BJ (cell line): ENCODE results near the gene NR5A2. TPM values are rescaled to one million over a fixed set of nuclear protein-coding genes. Genes with fewer than 3 reads are reported as not detected.

Experiments used
- CTCF ChIA-PET: fragments of 350-600 bp; formaldehyde crosslinking; extraction: SDS; loops from one replicate; lab custom pipeline; 2021; ENCODE audit warnings: antibody characterized with exemption, inconsistent platforms; lab: Yijun Ruan, JAX
- POLR2A ChIA-PET: fragments of 300-600 bp; sonication (Branson Sonifier 250); formaldehyde crosslinking; extraction: SDS; loops from one replicate; lab custom pipeline; 2021; ENCODE audit warnings: antibody characterized with exemption; lab: Charles Lee
- DNase-seq: peaks from one replicate; pipeline ENCODE4 v3.0.0-alpha.2; 2011; ENCODE audit warnings: low read depth
- H3K27me3 ChIP-seq: 2 replicates; pipeline ENCODE4 v1.6.0; 2011; ENCODE audit warnings: low read length; ENCODE audit not compliant: control insufficient read depth, insufficient read depth
- H3K36me3 ChIP-seq: 2 replicates; pipeline ENCODE4 v1.5.1; 2011; ENCODE audit warnings: low read length; ENCODE audit not compliant: control insufficient read depth, insufficient read depth
- H3K4me3 ChIP-seq: 2 replicates; pipeline ENCODE4 v1.5.1; 2011; ENCODE audit warnings: low read depth, mild to moderate bottlenecking, control low read depth, low read length
- CTCF ChIP-seq: IDR thresholded peaks from 2 replicates; pipeline ENCODE4 v1.5.1; 2011; ENCODE audit warnings: low read depth, mild to moderate bottlenecking, control low read depth, inconsistent platforms, low read length, moderate library complexity; ENCODE audit not compliant: insufficient read depth
- polyA plus RNA-seq: library from polyadenylated mRNA; depleted of rRNA; stranded (reverse); fragments of >200 nt; gene quantifications from 2 replicates; pipeline ENCODE4 v1.2.3, GENCODE V29; 2011

NR5A2 gene
- polyA plus RNA-seq, 1 experiment, result 0.12 TPM

DNA sequence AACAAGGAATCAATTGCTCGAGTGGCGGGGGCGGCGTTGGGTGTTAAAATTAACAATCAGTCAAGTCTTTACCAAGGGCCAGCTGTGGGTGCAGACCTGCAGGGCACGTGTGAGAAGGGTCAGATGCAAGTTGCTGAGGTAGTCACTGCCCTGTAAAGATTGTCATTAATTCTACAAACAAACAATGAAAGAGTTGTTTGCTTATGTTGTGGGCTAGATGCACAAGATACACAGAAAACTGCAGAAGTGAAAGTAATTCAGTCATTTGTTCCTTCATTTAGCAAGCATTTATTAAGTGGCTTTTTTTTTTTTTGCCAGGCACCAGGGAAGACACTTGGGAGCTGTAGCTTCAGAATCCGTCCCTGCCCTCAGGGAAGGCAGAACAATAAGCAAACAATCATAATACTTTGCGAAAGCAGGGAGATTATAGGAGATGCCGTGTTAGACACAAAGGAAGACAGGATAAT is 79.5 kb downstream of the NR5A2 start:
- CTCF ChIA-PET, result interaction anchor here (1.0 to 1.1 kb wide), 2 partner anchors 32 to 33 kb away, joined by 3 to 5 read pairs; no protein-coding TSS in a partner anchor
- TF ChIP-seq CTCF, result no peak
- Histone ChIP-seq H3K27me3 (no peaks in the 10 kb centered on the region), H3K4me3 (no peak overlapping the region), H3K36me3 (no peaks in the 10 kb centered on the region)
- DNase-seq, result no peak
- POLR2A ChIA-PET, result interaction anchor here (0.6 kb wide), 1 partner anchor 16 kb away, joined by 6 read pairs; no protein-coding TSS in a partner anchor

DNA sequence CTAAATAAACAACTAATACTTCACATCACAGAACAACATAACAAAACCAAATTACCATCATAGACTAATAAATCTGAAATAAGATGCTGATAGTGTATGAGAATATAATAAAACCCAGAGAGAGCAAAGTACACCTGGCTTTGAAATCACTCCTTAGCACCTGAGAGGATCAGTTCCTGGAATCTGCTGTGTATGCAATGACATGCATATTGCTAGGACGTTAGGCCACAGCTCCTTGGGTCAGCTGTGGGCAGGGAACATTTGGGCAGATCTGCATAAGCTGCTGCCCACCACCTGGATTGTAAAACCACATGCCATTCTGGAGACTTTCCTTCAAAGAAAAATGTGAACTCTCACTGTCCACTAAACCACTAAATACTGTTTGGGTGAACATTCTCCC is 81.1 kb downstream of the NR5A2 start:
- no peak for TF ChIP-seq CTCF
- Histone ChIP-seq H3K27me3 (no peaks in the 10 kb centered on the region), H3K4me3 (no peak overlapping the region), H3K36me3 (no peaks in the 10 kb centered on the region)
- POLR2A ChIA-PET, result no interaction called here
- CTCF ChIA-PET, result no interaction called here
- no peak for DNase-seq

DNA sequence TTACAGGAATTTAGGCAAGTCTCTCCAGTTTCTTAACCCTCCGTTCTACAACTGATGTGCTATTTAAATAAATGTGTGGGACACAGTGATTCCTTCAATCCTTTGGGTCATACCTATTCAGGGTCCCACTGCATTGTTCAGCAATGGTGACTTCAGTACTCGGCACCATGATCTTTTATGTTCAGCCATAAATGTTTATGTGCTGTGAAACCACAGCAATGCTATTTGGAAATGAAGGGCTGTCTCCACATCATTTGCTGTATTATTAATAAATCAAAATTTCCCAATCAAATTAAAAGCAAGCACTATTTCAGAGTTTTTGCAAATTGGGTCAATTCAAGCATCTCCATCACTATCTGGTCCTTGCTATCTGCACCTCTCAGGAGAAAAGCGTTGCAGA is 84.8 kb downstream of the NR5A2 start:
- TF ChIP-seq CTCF, result no peak
- ChIA-PET POLR2A (no interaction called here), CTCF (no interaction called here)
- no peak for DNase-seq
- no peaks in the 10 kb centered on the region for H3K27me3 ChIP-seq
- no peak overlapping the region for H3K4me3 ChIP-seq
- no peaks in the 10 kb centered on the region for H3K36me3 ChIP-seq

DNA sequence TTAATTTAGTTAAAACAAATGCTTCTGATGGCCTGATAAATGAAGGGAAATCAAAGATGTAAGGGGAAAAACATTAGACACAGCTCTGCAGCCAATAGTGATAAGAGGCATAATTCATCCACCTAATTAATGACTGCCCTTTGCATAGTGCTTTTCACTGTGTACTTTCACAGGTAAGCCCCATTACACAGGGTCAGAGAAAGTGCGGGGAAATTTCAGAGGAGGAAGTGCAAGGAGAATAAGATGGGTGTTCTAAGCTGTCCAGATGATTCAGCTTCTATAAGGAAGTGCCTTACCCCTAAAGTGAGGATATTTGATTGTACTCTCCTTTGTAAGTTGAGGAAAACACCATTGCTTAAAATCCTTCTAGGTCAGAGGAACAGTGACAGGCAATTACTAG is 88.0 kb downstream of the NR5A2 start:
- CTCF ChIA-PET, result interaction anchor here (0.6 kb wide), 1 partner anchor 738 kb away, joined by 3 read pairs; no protein-coding TSS in a partner anchor

DNA sequence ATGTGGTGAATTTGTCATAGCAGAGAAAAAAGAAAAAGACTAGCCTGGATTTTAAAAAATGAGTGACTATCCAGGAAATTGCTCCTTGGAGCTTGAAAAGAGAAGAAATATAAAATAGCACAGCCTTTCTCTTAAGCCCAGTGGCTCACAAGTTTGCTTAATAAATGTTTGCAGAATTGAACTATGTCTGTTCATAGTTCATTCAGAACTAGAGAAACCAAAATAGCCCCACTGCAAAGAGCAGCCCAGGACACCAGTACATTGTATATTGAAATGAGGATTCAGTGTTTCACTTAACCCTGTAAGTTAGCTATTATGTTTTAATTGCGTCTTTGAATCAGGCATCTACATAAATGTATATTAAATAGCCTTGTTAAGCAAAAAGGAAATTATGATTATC is 88.8 kb downstream of the NR5A2 start:
- no peak for DNase-seq
- POLR2A ChIA-PET, result no interaction called here
- Histone ChIP-seq H3K36me3 (no peaks in the 10 kb centered on the region), H3K4me3 (no peak overlapping the region), H3K27me3 (no peaks in the 10 kb centered on the region)
- CTCF ChIA-PET, result no interaction called here
- no peak for TF ChIP-seq CTCF

More for the DNA sequence above, 88.0 kb downstream of the NR5A2 start:
- Histone ChIP-seq H3K27me3 (no peaks in the 10 kb centered on the region), H3K36me3 (no peaks in the 10 kb centered on the region), H3K4me3 (no peak overlapping the region)
- POLR2A ChIA-PET, result no interaction called here
- no peak for DNase-seq
- no peak for TF ChIP-seq CTCF
